NCI-H2081 (cell line): Measurements from ENCODE around the gene SLC1A4.
"Not testable (repeated sequence)": the region's sequence is repeated elsewhere in the genome, so short reads cannot be mapped to it uniquely, and the experiment has no call there.

Experiments used
- DNase-seq, 2 experiments: peaks; one replicate each; lab custom pipeline; 2025; lab: John Stamatoyannopoulos, UW

SLC1A4 gene

GRCh38 chr2:64992990-64993389 is 3.8 kb downstream of the SLC1A4 start:
- DNase-seq: no peak

- no peak for DNase-seq
These were observed 5.8 kb downstream of the SLC1A4 start for GRCh38 chr2:64995041-64995440.

- DNase-seq: no peak
These were observed 7.7 kb downstream of the SLC1A4 start for GRCh38 chr2:64996871-64997307.

- no peak for DNase-seq
These were observed 9.5 kb downstream of the SLC1A4 start for GRCh38 chr2:64998658-64999061.

GRCh38 chr2:64999754-65000153 is 10.6 kb downstream of the SLC1A4 start:
- no peak for DNase-seq

- no peak for DNase-seq
These were observed 11.4 kb downstream of the SLC1A4 start for GRCh38 chr2:65000644-65001043.

GRCh38 chr2:65003037-65003436 is 13.8 kb downstream of the SLC1A4 start:
- no peak for DNase-seq

GRCh38 chr2:65004232-65004631 is 15.0 kb downstream of the SLC1A4 start:
- DNase-seq: not testable (repeated sequence)

GRCh38 chr2:65013776-65014175 is 24.6 kb downstream of the SLC1A4 start:
- DNase-seq: no peak

GRCh38 chr2:65015731-65016130 is 26.5 kb downstream of the SLC1A4 start:
- no peak for DNase-seq

GRCh38 chr2:65016789-65017188 is 27.6 kb downstream of the SLC1A4 start:
- no peak for DNase-seq

GRCh38 chr2:65017335-65017734 is 28.1 kb downstream of the SLC1A4 start:
- no peak for DNase-seq

- no peak for DNase-seq
These were observed 29.0 kb downstream of the SLC1A4 start for GRCh38 chr2:65018141-65018582.

GRCh38 chr2:65019010-65019409 is 29.8 kb downstream of the SLC1A4 start:
- no peak for DNase-seq

- DNase-seq: no peak
These were observed 30.5 kb downstream of the SLC1A4 start for GRCh38 chr2:65019675-65020195.

- not testable (repeated sequence) for DNase-seq
These were observed 31.1 kb downstream of the SLC1A4 start for GRCh38 chr2:65020251-65020650.

GRCh38 chr2:65020943-65021528 is 31.8 kb downstream of the SLC1A4 start:
- DNase-seq: no peak

GRCh38 chr2:65021709-65022108 is 32.5 kb downstream of the SLC1A4 start:
- no peak for DNase-seq

GRCh38 chr2:65022189-65022588 is 33.0 kb downstream of the SLC1A4 start:
- no peak for DNase-seq

GRCh38 chr2:65023742-65024141 is 34.5 kb downstream of the SLC1A4 start:
- DNase-seq: no peak

GRCh38 chr2:65024149-65024829 is 35.1 kb downstream of the SLC1A4 start:
- no peak for DNase-seq

- DNase-seq: no peak
These were observed 36.4 kb downstream of the SLC1A4 start for GRCh38 chr2:65025453-65026123.

- DNase-seq: no peak
These were observed 37.0 kb downstream of the SLC1A4 start for GRCh38 chr2:65026154-65026553.
